Mesenchymal stem cell (in vitro differentiated cells and primary cell): Measurements from ENCODE around the gene CLDN20.

Experiments
- DNase-seq: peaks from one replicate; pipeline ENCODE4 v3.0.0-alpha.2; 2013
- H2AFZ ChIP-seq: one replicate; pipeline ENCODE4 v1.6.1; 2013; ENCODE audit warnings: low read depth, mild to moderate bottlenecking, control low read depth, inconsistent platforms, low read length, moderate library complexity
- H2AK5ac ChIP-seq: 2 replicates; pipeline ENCODE4 v1.6.1; 2013; ENCODE audit warnings: low read length, moderate library complexity, mild to moderate bottlenecking, inconsistent platforms; ENCODE audit not compliant: severe bottlenecking
- H2BK120ac ChIP-seq: one replicate; pipeline ENCODE4 v1.6.1; 2013; ENCODE audit warnings: low read depth, mild to moderate bottlenecking, inconsistent platforms, low read length, moderate library complexity
- H2BK12ac ChIP-seq, 2 experiments: one replicate each; pipeline ENCODE4 v1.6.1; 2013; ENCODE audit warnings: inconsistent platforms in 2 of 2, low read length in 2 of 2, mild to moderate bottlenecking in 2 of 2, moderate library complexity in 2 of 2, control low read depth in 1 of 2
- H2BK15ac ChIP-seq: one replicate; pipeline ENCODE4 v1.6.1; 2013; ENCODE audit warnings: mild to moderate bottlenecking, low read depth, inconsistent platforms; ENCODE audit not compliant: poor library complexity, severe bottlenecking
- H2BK5ac ChIP-seq: 2 replicates; pipeline ENCODE4 v1.6.1; 2013; ENCODE audit warnings: low read depth, mild to moderate bottlenecking, low read length, control low read depth, inconsistent platforms; ENCODE audit not compliant: poor library complexity, severe bottlenecking
- H3K14ac ChIP-seq, 2 experiments: one replicate each; pipeline ENCODE4 v1.6.1; 2013; ENCODE audit warnings: inconsistent platforms in 2 of 2, low read length in 2 of 2, control low read depth in 1 of 2, mild to moderate bottlenecking in 1 of 2, moderate library complexity in 1 of 2
- H3K18ac ChIP-seq, 2 experiments: one replicate each; pipeline ENCODE4 v1.6.1; 2013; ENCODE audit warnings: inconsistent platforms in 2 of 2, low read length in 2 of 2, control low read depth in 1 of 2, low read depth in 1 of 2, mild to moderate bottlenecking in 1 of 2
- H3K23ac ChIP-seq, 2 experiments: one replicate each; pipeline ENCODE4 v1.6.1; 2013; ENCODE audit warnings: inconsistent platforms in 2 of 2, low read length in 2 of 2, mild to moderate bottlenecking in 2 of 2, moderate library complexity in 2 of 2, control low read depth in 1 of 2
- H3K27ac ChIP-seq: 2 replicates; pipeline ENCODE4 v1.5.1; 2013; ENCODE audit warnings: mild to moderate bottlenecking, moderate library complexity, low read length, control low read depth, inconsistent platforms; ENCODE audit not compliant: poor library complexity, severe bottlenecking
- H3K27me3 ChIP-seq, 2 experiments: 2 replicates each; pipeline versions ENCODE4 v1.6.1 to v1.7.0; 2013; ENCODE audit warnings: low read length in 2 of 2, mild to moderate bottlenecking in 2 of 2, moderate library complexity in 2 of 2, control low read depth in 1 of 2, inconsistent platforms in 1 of 2; ENCODE audit not compliant: control insufficient read depth in 1 of 2, insufficient read depth in 1 of 2
- H3K36me3 ChIP-seq, 2 experiments: 2 replicates each; pipeline versions ENCODE4 v1.6.1 to v1.7.0; 2013; ENCODE audit warnings: low read length in 2 of 2, control low read depth in 1 of 2, inconsistent platforms in 1 of 2, low read depth in 1 of 2, mild to moderate bottlenecking in 1 of 2; ENCODE audit not compliant: insufficient read depth in 2 of 2, control insufficient read depth in 1 of 2
- H3K4ac ChIP-seq, 2 experiments: one replicate each; pipeline ENCODE4 v1.6.1; 2013; ENCODE audit warnings: inconsistent platforms in 2 of 2, low read length in 2 of 2, mild to moderate bottlenecking in 2 of 2, moderate library complexity in 2 of 2, control low read depth in 1 of 2, low read depth in 1 of 2
- H3K4me1 ChIP-seq: 2 replicates; pipeline ENCODE4 v1.6.1; 2013; ENCODE audit warnings: low read depth, low read length, control low read depth; ENCODE audit not compliant: control insufficient read depth, insufficient read depth
- H3K4me2 ChIP-seq: 2 replicates; pipeline ENCODE4 v1.6.1; 2013; ENCODE audit warnings: low read length, mild to moderate bottlenecking, inconsistent platforms; ENCODE audit not compliant: poor library complexity, severe bottlenecking
- H3K4me3 ChIP-seq, 2 experiments: 2 replicates each; pipeline versions ENCODE4 v1.5.1 to v1.7.0; 2013; ENCODE audit warnings: low read length in 2 of 2, mild to moderate bottlenecking in 2 of 2, control low read depth in 1 of 2, low read depth in 1 of 2; ENCODE audit not compliant: insufficient read depth in 1 of 2
- H3K79me1 ChIP-seq: replicated peaks from 2 replicates; pipeline ENCODE4 v1.6.1; 2013; ENCODE audit warnings: mild to moderate bottlenecking, control low read depth, low read length, inconsistent platforms; ENCODE audit not compliant: poor library complexity, severe bottlenecking
- H3K9ac ChIP-seq: 2 replicates; pipeline ENCODE4 v1.7.0; 2013; ENCODE audit warnings: mild to moderate bottlenecking, low read length, moderate library complexity
- H3K9me3 ChIP-seq: 2 replicates; pipeline ENCODE4 v1.7.0; 2013; ENCODE audit warnings: mild to moderate bottlenecking, low read length; ENCODE audit not compliant: control insufficient read depth
- H4K8ac ChIP-seq: one replicate; pipeline ENCODE4 v1.6.1; 2013; ENCODE audit warnings: inconsistent platforms, mild to moderate bottlenecking, low read length, moderate library complexity
- H4K91ac ChIP-seq: one replicate; pipeline ENCODE4 v1.6.1; 2013; ENCODE audit warnings: mild to moderate bottlenecking, low read length, inconsistent platforms
- WGBS: methylation state at CpG from one replicate; pipeline ENCODE4 v1.1.7; 2013; ENCODE audit warnings: mixed read lengths; 5-methylcytosine and 5-hydroxymethylcytosine counted together

CLDN20 gene

GRCh38 chr6:155324172-155324571 lies 60.4 kb downstream of the CLDN20 start:
- Histone ChIP-seq H3K4me3 (no peak overlapping the region), H3K9me3 (no peaks in the 10 kb centered on the region), H4K8ac (no peak overlapping the region), H2AK5ac (no peak overlapping the region), H3K27me3 (no peaks in the 10 kb centered on the region), H2AFZ (no peak overlapping the region), H3K23ac (no peak overlapping the region), H2BK5ac (no peak overlapping the region), H2BK120ac (no peak overlapping the region), H2BK12ac (no peak overlapping the region), H3K4me2 (no peak overlapping the region), H3K14ac (no peak overlapping the region), H2BK15ac (no peak overlapping the region), H3K4me1 (no peaks in the 10 kb centered on the region), H3K18ac (no peak overlapping the region), H3K9ac (no peak overlapping the region), H3K36me3 (no peaks in the 10 kb centered on the region), H4K91ac (no peak overlapping the region), H3K27ac (no peak overlapping the region), H3K4ac (no peak overlapping the region), H3K79me1 (no peaks in the 10 kb centered on the region)
- 100% methylated on average over 1 of the region's 2 CpGs for WGBS
- DNase-seq, result no peak

DNA sequence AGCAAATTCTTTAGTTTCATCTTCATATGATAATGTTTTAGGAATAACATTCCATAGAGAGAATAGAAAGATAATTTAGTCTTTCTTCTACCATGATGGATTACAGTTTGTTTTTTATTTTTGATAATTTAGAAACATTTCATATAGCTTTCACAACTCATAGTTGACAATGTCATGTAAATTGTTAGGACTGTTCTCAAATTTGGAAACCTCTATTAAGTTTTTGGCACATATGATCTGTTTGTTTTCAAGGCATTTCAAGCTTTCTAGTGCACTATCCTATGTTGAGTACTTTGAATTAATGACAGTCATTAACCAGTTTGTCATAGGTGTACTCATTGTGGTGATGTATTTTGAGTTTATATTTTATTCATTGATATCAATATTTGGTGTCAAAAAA lies 61.2 kb downstream of the CLDN20 start:
- DNase-seq, result no peak
- Histone ChIP-seq H3K4me1 (no peaks in the 10 kb centered on the region), H4K91ac (no peak overlapping the region), H2AFZ (no peak overlapping the region), H3K36me3 (no peaks in the 10 kb centered on the region), H3K9ac (no peak overlapping the region), H2BK5ac (no peak overlapping the region), H3K14ac (no peak overlapping the region), H3K27me3 (no peaks in the 10 kb centered on the region), H3K27ac (no peak overlapping the region), H3K18ac (no peak overlapping the region), H2BK15ac (no peak overlapping the region), H3K4me3 (no peak overlapping the region), H2AK5ac (no peak overlapping the region), H3K23ac (no peak overlapping the region), H2BK120ac (no peak overlapping the region), H4K8ac (no peak overlapping the region), H3K79me1 (no peaks in the 10 kb centered on the region), H2BK12ac (no peak overlapping the region), H3K9me3 (no peaks in the 10 kb centered on the region), H3K4ac (no peak overlapping the region), H3K4me2 (no peak overlapping the region)

DNA sequence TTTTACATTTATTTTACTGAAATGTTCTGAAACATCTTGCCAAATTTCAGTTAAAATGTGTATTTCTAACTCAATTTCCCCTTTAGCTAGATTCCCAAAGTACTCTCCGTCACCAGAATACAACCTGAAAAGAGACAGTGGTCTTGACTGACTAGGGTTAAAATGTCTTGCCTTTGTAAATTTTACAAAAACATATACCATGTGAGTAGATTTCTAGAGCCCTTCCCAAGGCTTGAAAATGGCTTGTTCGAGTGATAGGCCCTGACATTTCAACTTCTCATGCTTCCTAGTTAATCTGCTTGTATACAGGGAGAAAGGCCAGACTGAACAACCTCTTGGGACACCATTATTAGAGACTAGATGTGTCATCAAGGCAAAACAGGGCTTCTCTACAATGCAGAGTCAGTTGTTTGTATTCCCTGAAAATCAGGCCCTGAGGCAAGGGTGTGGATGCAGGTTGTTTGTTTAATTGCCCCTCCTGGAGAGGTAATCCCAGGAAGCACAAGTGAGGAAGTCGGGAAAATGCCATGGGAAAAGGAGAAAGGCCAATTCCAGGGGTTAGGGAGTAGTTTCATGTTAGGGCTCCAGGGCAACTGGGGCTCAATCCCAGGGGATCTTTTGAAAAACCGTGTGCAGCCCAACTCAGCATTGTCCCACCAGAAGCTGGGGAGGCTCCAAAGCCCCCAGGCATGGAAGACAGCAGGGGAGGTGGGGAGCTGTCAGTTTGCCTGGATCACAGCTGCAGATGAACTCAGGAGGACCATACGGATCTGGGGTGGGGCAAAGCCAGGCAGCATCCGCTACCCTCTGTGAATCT lies 62.1 kb downstream of the CLDN20 start:
- Histone ChIP-seq H2AFZ (no peak overlapping the region), H3K18ac (peak overlapping the region; percentile 87 to 93), H3K14ac (peak overlapping the region in 1 of 2 experiments; percentile 83), H4K8ac (peak overlapping the region; percentile 88), H3K9ac (peak overlapping the region; percentile 53), H3K4ac (peak overlapping the region in 1 of 2 experiments; percentile 61), H2AK5ac (no peak overlapping the region), H3K36me3 (no peaks in the 10 kb centered on the region), H3K23ac (no peak overlapping the region), H3K27me3 (no peaks in the 10 kb centered on the region), H3K27ac (no peak overlapping the region), H3K9me3 (no peaks in the 10 kb centered on the region), H4K91ac (peak overlapping the region; percentile 62), H2BK15ac (peak overlapping the region; percentile 45), H3K79me1 (no peaks in the 10 kb centered on the region), H2BK5ac (no peak overlapping the region), H3K4me2 (no peak overlapping the region), H2BK12ac (peak overlapping the region; percentile 90 to 97), H3K4me3 (no peak overlapping the region), H2BK120ac (peak overlapping the region; percentile 71), H3K4me1 (no peaks in the 10 kb centered on the region)
- no peak for DNase-seq
- 78% methylated on average over 5 of the region's 6 CpGs for WGBS
